HG03108 (cell line): ENCODE results near the gene KNDC1.
A peak's percentile ranks its signal among the peaks of the same experiment; 100 is the strongest.

Experiments
- ATAC-seq: cut with Tn5 transposase; IDR thresholded peaks from one replicate; pipeline ENCODE4 v1.9.1; 2021; ENCODE audit warnings: moderate library complexity; ENCODE audit not compliant: unreplicated experiment

The KNDC1 gene

GRCh38 chr10:133271521-133272300, 111.7 kb downstream of the KNDC1 start:
- no peak for ATAC-seq

- no peak for ATAC-seq
Measured at GRCh38 chr10:133272301-133272963, 112.4 kb downstream of the KNDC1 start.

- ATAC-seq = no peak
Measured at GRCh38 chr10:133272964-133273420, 113.0 kb downstream of the KNDC1 start.

GRCh38 chr10:133273534-133274143, 113.6 kb downstream of the KNDC1 start:
- ATAC-seq = no peak

GRCh38 chr10:133274751-133275683, 115.0 kb downstream of the KNDC1 start:
- peak; percentile 52 for ATAC-seq

- ATAC-seq = peak; percentile 25
Measured at GRCh38 chr10:133275684-133276092, 115.7 kb downstream of the KNDC1 start.
